Skin of body (tissue), 3 donors: ENCODE data around the gene FAM120B. TPM values are rescaled to one million over a fixed set of nuclear protein-coding genes. Genes with fewer than 3 reads are reported as not detected.

Experiments
- DNase-seq: peaks from one replicate; lab custom pipeline; 2025; lab: John Stamatoyannopoulos, UW
- small RNA-seq: library from RNA; depleted of rRNA; stranded (forward); fragments of <200 nt; gene quantifications from one replicate; pipeline ENCODE3, GENCODE V24; 2014; ENCODE audit warnings: low replicate concordance
- total RNA-seq: library from RNA; depleted of rRNA; stranded (reverse); fragments of >200 nt; gene quantifications from one replicate; pipeline ENCODE4 v1.2.3, GENCODE V29; 2014

The FAM120B gene
- total RNA-seq, 1 donor from 2014 or later: 19.2 TPM

- DNase-seq: no peak
Measured at GRCh38 chr6:170455335-170455979, 148.9 kb downstream of the FAM120B start.

DNA sequence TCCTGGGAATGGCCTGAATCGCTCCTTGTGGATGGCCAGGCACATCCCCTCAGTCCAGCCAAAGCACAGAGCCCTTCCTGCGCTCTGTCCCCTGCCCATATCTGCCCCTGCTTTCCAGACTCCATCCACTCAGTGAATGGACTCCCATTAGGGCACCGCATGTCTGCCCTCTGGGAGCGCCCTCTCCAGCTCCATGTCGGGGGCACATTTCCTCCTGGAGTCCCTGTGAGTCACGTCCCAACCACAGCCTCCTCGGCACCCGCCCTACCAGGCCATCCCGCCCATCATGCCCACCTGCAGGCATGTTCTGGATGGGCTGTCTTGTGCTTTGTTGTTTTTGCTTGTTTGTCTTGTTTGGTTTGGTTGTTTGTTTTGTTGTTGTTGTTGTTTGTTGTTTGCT, 149.8 kb downstream of the FAM120B start:
- no peak for DNase-seq

Small RNAs within 50 kb of the gene (small RNA-seq; reads per million reads assigned to genes)
- gene MIR4644: not detected

Other genes with a start within 250 kb of the FAM120B start
- 11.2 TPM for gene DLL1, start 15.7 kb upstream of the FAM120B start, total RNA-seq
- gene PSMB1, start 246.5 kb downstream of the FAM120B start, total RNA-seq: 165 TPM
- 10.2 TPM for gene TBP, start 247.6 kb downstream of the FAM120B start, total RNA-seq